H1 (cell line): Measurements from ENCODE around the gene ASXL1. TPM values are rescaled to one million over a fixed set of nuclear protein-coding genes. Genes with fewer than 3 reads are reported as not detected.
A peak's percentile ranks its signal among the peaks of the same experiment; 100 is the strongest.

Source experiments
- CTCF ChIA-PET: fragments of 300-600 bp; sonication (Branson Sonifier 250); formaldehyde crosslinking; loops from one replicate; lab custom pipeline; 2021; ENCODE audit not compliant: partially characterized antibody; lab: Charles Lee
- POLR2A ChIA-PET: fragments of 300-600 bp; sonication (Branson Sonifier 250); formaldehyde crosslinking; loops from one replicate; lab custom pipeline; 2021; ENCODE audit warnings: inconsistent platforms; ENCODE audit not compliant: partially characterized antibody; lab: Charles Lee
- DNase-seq, 2 experiments: peaks; one replicate each; pipeline versions ENCODE4 v3.0.0 to v3.0.0-alpha.2; 2010 to 2022; ENCODE audit warnings: low spot score in 2 of 2, low read depth in 1 of 2, mixed read lengths in 1 of 2
- FAIRE-seq: peaks from 2 replicates; lab custom pipeline; 2011; peaks lifted over from hg19 to GRCh38; lab: Jason Lieb, UNC
- H2AFZ ChIP-seq: 2 replicates; pipeline ENCODE4 v1.8.1; 2012; ENCODE audit warnings: low read length, inconsistent platforms
- H2AK5ac ChIP-seq: 2 replicates; pipeline ENCODE4 v1.6.1; 2013; ENCODE audit warnings: low read depth, low read length
- H2BK120ac ChIP-seq: replicated peaks from 2 replicates; pipeline ENCODE3; 2013; ENCODE audit warnings: low read depth, low read length, inconsistent platforms
- H2BK12ac ChIP-seq: 2 replicates; pipeline ENCODE4 v1.6.1; 2013; ENCODE audit warnings: low read depth, low read length
- H2BK15ac ChIP-seq: 2 replicates; pipeline ENCODE4 v1.6.1; 2013; ENCODE audit warnings: low read length
- H2BK20ac ChIP-seq: 2 replicates; pipeline ENCODE4 v1.6.1; 2013; ENCODE audit warnings: low read length
- H2BK5ac ChIP-seq: 2 replicates; pipeline ENCODE4 v1.6.1; 2013; ENCODE audit warnings: low read depth, low read length
- H3K14ac ChIP-seq: 2 replicates; pipeline ENCODE4 v1.6.1; 2013; ENCODE audit warnings: inconsistent platforms; ENCODE audit not compliant: insufficient read length
- H3K18ac ChIP-seq: 2 replicates; pipeline ENCODE4 v1.6.1; 2013; ENCODE audit warnings: low read length; ENCODE audit errors: extremely low read depth
- H3K23ac ChIP-seq: 2 replicates; pipeline ENCODE4 v1.6.1; 2013; ENCODE audit warnings: inconsistent platforms; ENCODE audit not compliant: insufficient read length
- H3K23me2 ChIP-seq: 2 replicates; pipeline ENCODE4 v1.6.1; 2013; ENCODE audit warnings: low read depth, low read length
- H3K27ac ChIP-seq: 2 replicates; pipeline ENCODE4 v1.6.1; 2011; ENCODE audit warnings: low read depth, low read length, inconsistent platforms
- H3K27me3 ChIP-seq, 4 experiments: replicated peaks in 1 of 4; 1 replicate in 1 of 4; 2 replicates in 3 of 4; pipeline versions ENCODE4 v1.6.1 to v1.8.1; 2011 to 2013; ENCODE audit warnings: low read length in 3 of 4, mild to moderate bottlenecking in 3 of 4, inconsistent platforms in 2 of 4, mixed read lengths in 2 of 4, moderate library complexity in 1 of 4; ENCODE audit not compliant: control insufficient read depth in 3 of 4, insufficient read depth in 3 of 4; ENCODE audit errors: extremely low read depth in 1 of 4
- H3K36me3 ChIP-seq, 4 experiments: 2 replicates each; pipeline versions ENCODE4 v1.6.1 to v1.8.1; 2011 to 2013; ENCODE audit warnings: mild to moderate bottlenecking in 4 of 4, low read length in 3 of 4, moderate library complexity in 2 of 4, control low read depth in 1 of 4, inconsistent platforms in 1 of 4; ENCODE audit not compliant: insufficient read depth in 4 of 4, control insufficient read depth in 2 of 4
- H3K4ac ChIP-seq: replicated peaks from 2 replicates; pipeline ENCODE3; 2013; ENCODE audit warnings: low read length, low read depth, mixed read lengths, inconsistent platforms; ENCODE audit not compliant: insufficient read length
- H3K4me1 ChIP-seq, 4 experiments: replicated peaks in 1 of 4; 1 replicate in 1 of 4; 2 replicates in 3 of 4; pipeline versions ENCODE4 v1.6.1 to v1.8.1; 2011 to 2013; ENCODE audit warnings: low read length in 3 of 4, inconsistent platforms in 2 of 4, mixed read lengths in 1 of 4; ENCODE audit not compliant: insufficient read depth in 4 of 4, control insufficient read depth in 3 of 4
- H3K4me2 ChIP-seq, 2 experiments: 2 replicates each; pipeline versions ENCODE4 v1.6.1 to v1.8.1; 2011 to 2013; ENCODE audit warnings: low read depth in 2 of 2, low read length in 2 of 2, control low read depth in 1 of 2, inconsistent platforms in 1 of 2, mild to moderate bottlenecking in 1 of 2; ENCODE audit not compliant: insufficient read depth in 1 of 2
- H3K4me3 ChIP-seq, 4 experiments: fragments of 200-600, 300-600 bp in 1 of 4; sonication (generic), shearing (Covaris generic), sonication (Bioruptor Twin) in 1 of 4; 2 replicates each; pipeline versions ENCODE4 v1.5.1 to v1.8.1; 2011 to 2016; ENCODE audit warnings: low read length in 4 of 4, low read depth in 3 of 4, control low read depth in 2 of 4, inconsistent platforms in 2 of 4, mild to moderate bottlenecking in 2 of 4, mixed read lengths in 1 of 4, moderate library complexity in 1 of 4; ENCODE audit not compliant: insufficient read depth in 2 of 4; ENCODE audit errors: extremely low read depth in 1 of 4
- H3K56ac ChIP-seq: replicated peaks from 2 replicates; pipeline ENCODE3; 2013; ENCODE audit warnings: low read depth, mild to moderate bottlenecking, mixed read lengths, low read length, inconsistent platforms; ENCODE audit not compliant: insufficient read length
- H3K79me1 ChIP-seq: 2 replicates; pipeline ENCODE4 v1.6.1; 2013; ENCODE audit warnings: low read depth, low read length, control low read depth
- H3K79me2 ChIP-seq, 2 experiments: 2 replicates each; pipeline versions ENCODE4 v1.6.1 to v1.8.1; 2012 to 2013; ENCODE audit warnings: low read length in 2 of 2, mild to moderate bottlenecking in 2 of 2, inconsistent platforms in 1 of 2; ENCODE audit not compliant: insufficient read depth in 2 of 2, control insufficient read depth in 1 of 2
- H3K9ac ChIP-seq, 4 experiments: replicated peaks in 1 of 4; 1 replicate in 1 of 4; 2 replicates in 3 of 4; pipeline versions ENCODE4 v1.6.1 to v1.8.1; 2011 to 2013; ENCODE audit warnings: low read depth in 3 of 4, low read length in 3 of 4, control low read depth in 2 of 4, mild to moderate bottlenecking in 2 of 4, moderate library complexity in 2 of 4, inconsistent platforms in 1 of 4; ENCODE audit errors: extremely low read depth in 1 of 4
- H3K9me3 ChIP-seq, 2 experiments: 2 replicates each; pipeline versions ENCODE4 v1.6.1 to v1.8.1; 2012 to 2013; ENCODE audit warnings: mild to moderate bottlenecking in 2 of 2, moderate library complexity in 2 of 2, control low read depth in 1 of 2, inconsistent platforms in 1 of 2, low read depth in 1 of 2, low read length in 1 of 2, mixed read lengths in 1 of 2; ENCODE audit not compliant: insufficient read depth in 2 of 2
- H4K20me1 ChIP-seq, 2 experiments: replicated peaks in 1 of 2; 2 replicates each; pipeline versions ENCODE3 to v1.8.1; 2011 to 2013; ENCODE audit warnings: inconsistent platforms in 2 of 2, low read length in 2 of 2, mild to moderate bottlenecking in 1 of 2; ENCODE audit not compliant: insufficient read depth in 2 of 2, control insufficient read depth in 1 of 2
- H4K5ac ChIP-seq: 2 replicates; pipeline ENCODE4 v1.6.1; 2013; ENCODE audit warnings: low read length, low read depth, mixed read lengths, inconsistent platforms; ENCODE audit not compliant: insufficient read length
- H4K8ac ChIP-seq: 2 replicates; pipeline ENCODE4 v1.8.0; 2013; ENCODE audit warnings: mild to moderate bottlenecking, moderate library complexity, low read length, inconsistent platforms; ENCODE audit not compliant: insufficient read depth; ENCODE audit errors: extremely low read depth
- H4K91ac ChIP-seq: replicated peaks from 2 replicates; pipeline ENCODE3; 2013; ENCODE audit warnings: low read length, mixed read lengths, inconsistent platforms; ENCODE audit not compliant: insufficient read length
- E2F6 ChIP-seq: IDR thresholded peaks from 2 replicates; pipeline ENCODE4 v1.6.1; 2012; ENCODE audit warnings: inconsistent platforms
- HDAC2 ChIP-seq, 2 experiments: fragments of 300-600 bp in 1 of 2; sonication (generic) in 1 of 2; IDR thresholded peaks; 2 replicates each; pipeline ENCODE4 v1.6.1; 2011 to 2012; ENCODE audit warnings: low read depth in 2 of 2, low read length in 2 of 2, mild to moderate bottlenecking in 2 of 2, moderate library complexity in 2 of 2, borderline replicate concordance in 1 of 2, inconsistent platforms in 1 of 2
- POU5F1 ChIP-seq: IDR thresholded peaks from 2 replicates; pipeline ENCODE4 v1.6.1; 2011; ENCODE audit warnings: low read depth, mild to moderate bottlenecking, low read length, moderate library complexity
- RAD21 ChIP-seq, 2 experiments: IDR thresholded peaks in 1 of 2; conservative IDR thresholded peaks in 1 of 2; 2 replicates each; pipeline ENCODE4 v1.6.1; 2011; ENCODE audit warnings: low read depth in 2 of 2, low read length in 2 of 2, improper control_type of control experiment in 1 of 2, inconsistent platforms in 1 of 2, mild to moderate bottlenecking in 1 of 2, moderate library complexity in 1 of 2
- TBP ChIP-seq: IDR thresholded peaks from 2 replicates; pipeline ENCODE4 v1.6.1; 2011; ENCODE audit warnings: low read depth, low read length, improper control_type of control experiment
- WGBS, 2 experiments: shearing (Covaris generic) in 1 of 2; methylation state at CpG; one replicate each; pipeline versions ENCODE4 v1.1.6 to v1.1.7; 2013 to 2015; ENCODE audit warnings: low lambda C conversion rate in 2 of 2, mixed read lengths in 2 of 2, inconsistent platforms in 1 of 2, low coverage in 1 of 2, missing lambda C conversion rate in 1 of 2; ENCODE audit not compliant: insufficient replicate concordance in 2 of 2, insufficient coverage in 1 of 2, insufficient read length in 1 of 2; ENCODE audit errors: extremely low coverage in 1 of 2, missing lambda C conversion rate in 1 of 2; 5-methylcytosine and 5-hydroxymethylcytosine counted together
- polyA plus RNA-seq, 7 experiments: library from polyadenylated mRNA; depleted of rRNA in 3 of 7; stranded (reverse) in 5 of 7; unstranded in 2 of 7; fragments of >200 nt in 5 of 7; fragments of 200-250 nt in 2 of 7; gene quantifications; 1 replicate in 5 of 7; 2 replicates in 1 of 7; 4 replicates in 1 of 7; pipeline versions ENCODE4 v1.2.1 to v1.2.3, GENCODE V29; 2011 to 2013; ENCODE audit warnings: missing spikeins in 2 of 7, mixed read lengths in 2 of 7
- total RNA-seq: library from RNA; stranded (reverse); fragmentation: NEBNext Ultra II Directional; extraction: Animal tissue kit (Norgen Biotek cat#: 25700); gene quantifications from 2 replicates; pipeline ENCODE4 v1.2.1, GENCODE V29; 2021
- TF ChIP-seq, protein P1 (sequence below): IDR thresholded peaks from 2 replicates; pipeline ENCODE4 v1.6.1; 2012; ENCODE audit warnings: inconsistent platforms

The ASXL1 gene
- total and polyA plus RNA-seq, 2 of the 8 experiments (the other 6 are each of a cell fraction or from before 2014, with no cell fraction given): 10.6 to 26.5 TPM

DNA sequence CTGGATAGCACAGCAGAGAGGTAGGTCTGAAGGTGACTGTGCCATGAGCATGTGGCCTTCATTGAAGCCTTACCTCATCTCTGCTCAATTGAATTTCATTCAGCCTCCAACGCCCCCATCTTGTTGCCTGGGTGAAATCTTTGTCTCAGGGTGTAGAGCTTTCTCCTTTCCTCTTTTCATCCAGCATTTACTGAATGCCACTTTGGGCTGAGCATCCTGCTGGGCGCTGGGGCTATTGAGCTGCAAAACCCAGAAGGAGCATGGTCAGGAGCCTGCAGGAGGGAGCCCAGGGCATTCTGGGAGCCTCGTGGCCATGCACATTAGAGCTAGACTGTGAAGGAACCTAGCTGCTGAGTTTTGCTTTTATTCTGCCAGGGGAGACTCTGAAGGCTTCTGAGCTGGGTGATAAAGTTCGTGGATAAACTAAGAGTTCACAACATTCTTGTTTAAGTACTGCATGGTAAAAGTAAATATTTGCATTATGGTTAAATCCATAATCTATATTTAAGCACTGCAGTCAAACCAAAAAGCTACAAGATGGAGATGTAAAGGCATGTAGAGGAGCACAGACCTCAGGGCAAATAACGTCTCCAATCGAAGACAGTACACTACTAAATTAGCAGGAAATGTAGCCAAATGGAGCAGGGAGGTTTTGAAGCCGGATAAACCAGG lies 13.2 kb upstream of the ASXL1 start:
- WGBS, 2 experiments: 58% methylated on average over 7 of the region's 7 CpGs; no CpG with 5 or more reads in 1 of the 2 experiments
- Histone ChIP-seq H2AK5ac (no peak overlapping the region), H3K4me3 (no peak overlapping the region), H4K20me1 (no peaks in the 10 kb centered on the region), H2BK120ac (no peak overlapping the region), H3K18ac (no peak overlapping the region; the same call in 1 of the 2 replicates), H3K14ac (no peak overlapping the region), H3K36me3 (no peaks in the 10 kb centered on the region), H3K9ac (peak overlapping the region in 1 of 4 experiments; percentile 18; a peak in 1 of 7 replicates), H2AFZ (peak overlapping the region; percentile 77), H3K23ac (no peak overlapping the region), H4K5ac (no peak overlapping the region), H3K9me3 (no peaks in the 10 kb centered on the region), H2BK20ac (0 out of 2 replicates have a peak overlapping the region, but pooled peaks have one; percentile 13), H3K4me2 (peak overlapping the region in 1 of 2 experiments; percentile 5; a peak in 2 of 4 replicates), H2BK12ac (no peak overlapping the region), H2BK5ac (no peak overlapping the region), H4K8ac (peak overlapping the region; percentile 36; the same call in 1 of the 2 replicates), H4K91ac (no peak overlapping the region), H3K79me2 (no peaks in the 10 kb centered on the region), H3K23me2 (no peaks in the 10 kb centered on the region), H3K79me1 (no peaks in the 10 kb centered on the region), H3K27me3 (no peaks in the 10 kb centered on the region), H3K27ac (no peak overlapping the region), H3K56ac (no peak overlapping the region), H3K4me1 (peaks cover 0 to 11% (median 4%) of the 10 kb centered on the region in 4 experiments; a peak in 2 of 7 replicates), H3K4ac (no peak overlapping the region), H2BK15ac (no peak overlapping the region; the same call in 1 of the 2 replicates)
- ChIA-PET CTCF (interaction anchor here (0.6 to 1.5 kb wide), 8 partner anchors 8 to 152 kb away, joined by 3 to 6 read pairs (median 3); no protein-coding TSS in a partner anchor), POLR2A (interaction anchor here (0.7 to 2.1 kb wide), 2 partner anchors 14 to 96 kb away, joined by 3 to 8 read pairs; partner anchors contain the start of gene ASXL1)
- TF ChIP-seq RAD21 (IDR thresholded peaks at IDR 0.05 in 1 of 2, conservative IDR thresholded peaks at IDR 0.05 in 1 of 2; ENCODE audit: low read depth in 2 of 2, low read length in 2 of 2) (peak in 1 of 2 experiments; percentile 10; a peak in 1 of 4 replicates), HDAC2 (IDR thresholded peaks at IDR 0.05; ENCODE audit: borderline replicate concordance in 1 of 2, low read depth in 2 of 2, low read length in 2 of 2) (0 out of 4 replicates have a peak, but pooled peaks of 1 of the 2 experiments have one; percentile 40), E2F6 (peak; percentile 80), TBP (no peak), POU5F1 (no peak)
- TF ChIP-seq, protein P1, sequence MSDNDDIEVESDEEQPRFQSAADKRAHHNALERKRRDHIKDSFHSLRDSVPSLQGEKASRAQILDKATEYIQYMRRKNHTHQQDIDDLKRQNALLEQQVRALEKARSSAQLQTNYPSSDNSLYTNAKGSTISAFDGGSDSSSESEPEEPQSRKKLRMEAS: peak; percentile 85
- FAIRE-seq (no peak), DNase-seq (peak in 1 of 2 experiments; percentile 52)
